ENCODE data around the gene CNIH2. TPM values are rescaled to one million over a fixed set of nuclear protein-coding genes. Genes with fewer than 3 reads are reported as not detected.
A peak's percentile ranks its signal among the peaks of the same experiment; 100 is the strongest.

CNIH2 gene
- total RNA-seq, 4 donors from 2014 or later: not detected

GRCh38 chr11:66258473-66258893, 19.5 kb upstream of the CNIH2 start:
- 4 to 5% methylated on average over 16 to 18 of the region's 28 CpGs for WGBS, 2 donors
- peaks cover 0 to 40% (median 0%) of the 10 kb centered on the region in 3 donors for H3K36me3 ChIP-seq
- no peaks in the 10 kb centered on the region for H3K27me3 ChIP-seq
- TF ChIP-seq CTCF (IDR thresholded peaks at IDR 0.05): peak in 3 of 5 experiments; percentile 6 to 47 (median 24)
- TF ChIP-seq EP300 (IDR thresholded peaks at IDR 0.05): no peak
- no peaks in the 10 kb centered on the region for H3K9me3 ChIP-seq
- peak overlapping the region; percentile 65 to 87 (median 83) for H3K27ac ChIP-seq
- H3K4me3 ChIP-seq: peak overlapping the region; percentile 71 to 87 (median 84)
- H3K4me1 ChIP-seq: peaks cover 0 to 18% (median 4%) of the 10 kb centered on the region in 4 donors
- DNase-seq (ENCODE audit: low spot score in 2 of 2): no peak

GRCh38 chr11:66259225-66259624, 18.8 kb upstream of the CNIH2 start:
- H3K27ac ChIP-seq: no peak overlapping the region
- no peak overlapping the region for H3K4me3 ChIP-seq
- DNase-seq (ENCODE audit: low spot score in 2 of 2): no peak
- no peaks in the 10 kb centered on the region for H3K27me3 ChIP-seq
- WGBS, 2 donors: 95 to 96% methylated on average over 2 of the region's 2 CpGs
- peaks cover 0 to 18% (median 4%) of the 10 kb centered on the region in 4 donors for H3K4me1 ChIP-seq
- H3K9me3 ChIP-seq: no peaks in the 10 kb centered on the region
- no peak for TF ChIP-seq POLR2A (IDR thresholded peaks at IDR 0.05)
- no peak for TF ChIP-seq EP300 (IDR thresholded peaks at IDR 0.05)
- no peak for TF ChIP-seq CTCF (IDR thresholded peaks at IDR 0.05)
- H3K36me3 ChIP-seq: peaks cover 0 to 47% (median 0%) of the 10 kb centered on the region in 3 donors

DNA sequence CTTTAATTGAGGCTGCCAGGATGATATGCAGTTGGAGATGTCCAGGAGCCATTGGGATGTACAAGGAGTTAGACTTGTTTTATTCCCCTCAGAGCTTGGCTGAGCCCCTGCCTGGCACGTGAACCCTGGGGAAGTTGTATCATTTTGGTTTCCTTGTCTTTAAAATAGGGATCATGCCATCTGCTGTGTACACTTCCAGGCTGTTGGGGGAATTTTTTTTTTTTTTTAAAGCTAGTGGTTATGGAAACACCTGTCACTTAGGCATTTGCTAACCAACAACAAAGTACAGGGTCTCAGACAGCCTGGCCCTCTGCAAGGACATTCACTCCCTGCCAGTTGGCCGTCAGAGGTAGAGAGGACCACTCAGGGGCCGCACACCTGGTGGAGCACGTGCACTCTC, 18.0 kb upstream of the CNIH2 start:
- Histone ChIP-seq H3K4me3 (no peak overlapping the region), H3K27ac (no peak overlapping the region), H3K4me1 (peaks cover 0 to 18% (median 4%) of the 10 kb centered on the region in 4 donors), H3K36me3 (peaks cover 0 to 55% (median 0%) of the 10 kb centered on the region in 3 donors), H3K27me3 (no peaks in the 10 kb centered on the region), H3K9me3 (no peaks in the 10 kb centered on the region)
- WGBS, 2 donors: 87 to 92% methylated on average over 4 of the region's 4 CpGs
- no peak for DNase-seq (ENCODE audit: low spot score in 2 of 2)
- TF ChIP-seq POLR2A (IDR thresholded peaks at IDR 0.05) (no peak), CTCF (IDR thresholded peaks at IDR 0.05) (no peak), EP300 (IDR thresholded peaks at IDR 0.05) (no peak)

GRCh38 chr11:66261578-66261977, 16.4 kb upstream of the CNIH2 start:
- Histone ChIP-seq H3K4me1 (peaks cover 0 to 23% (median 4%) of the 10 kb centered on the region in 4 donors), H3K9me3 (no peaks in the 10 kb centered on the region), H3K36me3 (peaks cover 0 to 68% (median 0%) of the 10 kb centered on the region in 3 donors), H3K27ac (no peak overlapping the region), H3K4me3 (no peak overlapping the region), H3K27me3 (no peaks in the 10 kb centered on the region)
- DNase-seq (ENCODE audit: low spot score in 2 of 2): no peak
- TF ChIP-seq POLR2A (IDR thresholded peaks at IDR 0.05): no peak
- TF ChIP-seq EP300 (IDR thresholded peaks at IDR 0.05): no peak
- TF ChIP-seq CTCF (IDR thresholded peaks at IDR 0.05): no peak
- WGBS, 2 donors: 83 to 88% methylated on average over 15 to 16 of the region's 16 CpGs

DNA sequence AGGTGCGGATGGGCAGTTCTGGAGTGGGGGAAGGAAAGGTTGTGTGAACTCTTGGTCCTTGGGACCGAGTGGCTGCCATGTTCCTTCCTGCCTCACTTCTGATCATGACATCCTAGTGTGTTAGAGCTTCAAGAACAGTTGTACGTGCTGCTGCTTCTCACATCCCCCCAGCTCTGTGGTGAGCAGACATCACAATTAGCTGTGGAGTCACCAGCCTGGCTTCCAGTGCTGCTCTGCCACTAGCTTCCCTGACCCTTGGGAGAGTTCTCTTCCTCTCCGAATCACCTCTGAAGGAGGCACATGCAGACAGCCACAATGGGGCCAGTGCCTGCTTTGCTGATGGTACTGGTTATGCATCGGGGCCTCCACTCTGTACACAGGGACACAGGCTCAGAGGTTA, 15.8 kb upstream of the CNIH2 start:
- WGBS, 2 donors: 90 to 91% methylated on average over 5 of the region's 5 CpGs
- no peak overlapping the region for H3K4me3 ChIP-seq
- no peak for DNase-seq (ENCODE audit: low spot score in 2 of 2)
- peaks cover 0 to 23% (median 10%) of the 10 kb centered on the region in 4 donors for H3K4me1 ChIP-seq
- no peak for TF ChIP-seq POLR2A (IDR thresholded peaks at IDR 0.05)
- TF ChIP-seq EP300 (IDR thresholded peaks at IDR 0.05): no peak
- no peak for TF ChIP-seq CTCF (IDR thresholded peaks at IDR 0.05)
- no peaks in the 10 kb centered on the region for H3K27me3 ChIP-seq
- no peaks in the 10 kb centered on the region for H3K9me3 ChIP-seq
- no peak overlapping the region for H3K27ac ChIP-seq
- peaks cover 0 to 68% (median 0%) of the 10 kb centered on the region in 3 donors for H3K36me3 ChIP-seq
